Fibroblast of lung (primary cell): ENCODE results near the gene CCDC38. TPM values are rescaled to one million over a fixed set of nuclear protein-coding genes. Genes with fewer than 3 reads are reported as not detected.

Experiments
- DNase-seq, 2 donors: peaks; one replicate each; pipeline versions ENCODE4 v3.0.0 to v3.0.0-alpha.2; 2010; ENCODE audit warnings: low read depth in 2 of 2
- H2AFZ ChIP-seq: 2 replicates; pipeline ENCODE4 v1.5.1; 2012; ENCODE audit warnings: low read length, control low read depth, inconsistent platforms
- H3K27ac ChIP-seq: 2 replicates; pipeline ENCODE4 v1.5.1; 2011; ENCODE audit warnings: low read length, control low read depth; ENCODE audit not compliant: insufficient read depth
- H3K27me3 ChIP-seq: 2 replicates; pipeline ENCODE4 v1.5.1; 2011; ENCODE audit warnings: mild to moderate bottlenecking, low read length; ENCODE audit not compliant: control insufficient read depth, insufficient read depth
- H3K36me3 ChIP-seq: 2 replicates; pipeline ENCODE4 v1.5.1; 2011; ENCODE audit warnings: low read length; ENCODE audit not compliant: control insufficient read depth, insufficient read depth
- H3K4me1 ChIP-seq: 2 replicates; pipeline ENCODE4 v1.5.1; 2011; ENCODE audit warnings: low read length; ENCODE audit not compliant: control insufficient read depth, insufficient read depth; ENCODE audit errors: extremely low read depth
- H3K4me2 ChIP-seq: 2 replicates; pipeline ENCODE4 v1.5.1; 2011; ENCODE audit warnings: low read length, control low read depth; ENCODE audit not compliant: insufficient read depth; ENCODE audit errors: extremely low read depth
- H3K4me3 ChIP-seq, 4 experiments: fragments of 200-600 bp in 1 of 4; sonication (generic) in 1 of 4; replicated peaks in 1 of 4; 2 replicates each; pipeline ENCODE4 v1.5.1; 2011 to 2016; ENCODE audit warnings: low read length in 4 of 4, low read depth in 3 of 4, mild to moderate bottlenecking in 3 of 4, control low read depth in 2 of 4, inconsistent platforms in 1 of 4, mixed read lengths in 1 of 4; ENCODE audit not compliant: insufficient read depth in 1 of 4; ENCODE audit errors: control extremely low read depth in 1 of 4
- H3K79me2 ChIP-seq: 2 replicates; pipeline ENCODE4 v1.5.1; 2012; ENCODE audit warnings: mild to moderate bottlenecking, low read length, inconsistent platforms; ENCODE audit not compliant: control insufficient read depth, insufficient read depth
- H3K9ac ChIP-seq: 2 replicates; pipeline ENCODE4 v1.5.1; 2011; ENCODE audit warnings: mild to moderate bottlenecking, low read length, control low read depth; ENCODE audit not compliant: insufficient read depth
- H3K9me3 ChIP-seq: 2 replicates; pipeline ENCODE4 v1.5.1; 2012; ENCODE audit warnings: low read depth, low read length; ENCODE audit not compliant: control insufficient read depth, insufficient read depth
- H4K20me1 ChIP-seq: 2 replicates; pipeline ENCODE4 v1.5.1; 2011; ENCODE audit warnings: low read length; ENCODE audit not compliant: control insufficient read depth, insufficient read depth; ENCODE audit errors: extremely low read depth
- EZH2 ChIP-seq: IDR thresholded peaks from 2 replicates; pipeline ENCODE4 v1.5.1; 2012; ENCODE audit warnings: low read length, control low read depth, mild to moderate bottlenecking; ENCODE audit errors: missing control alignments
- polyA plus RNA-seq, 2 donors: library from polyadenylated mRNA; depleted of rRNA in 1 of 2; stranded (reverse) in 1 of 2; unstranded in 1 of 2; fragments of >200 nt; gene quantifications; 2 replicates each; pipeline ENCODE4 v1.2.1, GENCODE V29; 2011 to 2012; ENCODE audit warnings: missing spikeins in 1 of 2
- total RNA-seq: library from RNA; depleted of rRNA; stranded (reverse); fragments of >200 nt; gene quantifications from 2 replicates; pipeline ENCODE4 v1.2.1, GENCODE V29; 2014
- TF ChIP-seq, protein P1 (sequence below), 2 donors: IDR thresholded peaks in 1 of 2; conservative IDR thresholded peaks in 1 of 2; 1 replicate in 1 of 2; 2 replicates in 1 of 2; pipeline ENCODE4 v1.5.1; 2011 to 2012; ENCODE audit warnings: low read length in 2 of 2, control low read depth in 1 of 2, inconsistent platforms in 1 of 2, low read depth in 1 of 2, mild to moderate bottlenecking in 1 of 2

CCDC38 gene
- total and polyA plus RNA-seq, 2 donors (not counting 1 experiment from before 2014, with no cell fraction given): 0.05 TPM; not detected in 1

DNA sequence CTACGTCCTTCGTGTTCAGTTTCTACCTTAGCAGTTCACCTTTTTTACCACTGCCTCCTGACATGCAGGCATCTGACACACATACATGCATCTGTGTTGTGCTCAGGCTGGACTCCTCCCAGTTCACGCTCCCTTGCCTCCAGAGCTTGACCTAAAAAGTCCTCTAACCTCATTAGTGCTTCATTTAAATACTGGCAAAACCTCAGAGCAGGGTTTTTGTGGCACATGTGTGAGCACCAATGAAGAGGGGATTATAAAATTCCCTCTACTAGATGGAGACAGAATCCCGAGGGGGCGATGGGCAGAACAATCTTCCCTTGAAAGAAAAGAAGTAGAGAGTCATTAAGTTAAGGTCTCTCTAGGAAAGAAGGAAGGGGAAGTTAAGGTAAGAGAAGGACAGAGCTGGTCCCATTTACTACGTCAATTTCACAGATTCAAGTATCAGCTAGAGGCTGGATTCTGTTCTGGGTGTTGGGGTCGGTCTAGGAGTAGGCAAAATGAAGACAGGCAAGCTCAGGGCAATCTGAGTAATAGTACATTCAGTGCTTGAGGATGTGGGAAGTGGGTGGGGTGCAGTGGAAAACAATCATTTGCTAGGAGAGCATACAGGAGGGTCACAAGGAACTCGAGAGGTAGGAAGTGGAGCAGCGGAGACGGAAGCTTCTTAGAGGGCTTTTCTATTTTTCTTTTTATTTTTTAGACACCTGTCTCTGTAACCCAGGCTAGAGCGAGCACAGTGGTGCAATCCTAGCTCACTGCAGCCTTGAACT lies 46.3 kb upstream of the CCDC38 start:
- Histone ChIP-seq H3K9me3 (no peaks in the 10 kb centered on the region), H3K9ac (no peak overlapping the region), H3K36me3 (no peaks in the 10 kb centered on the region), H3K4me1 (no peaks in the 10 kb centered on the region), H3K27me3 (peaks cover 5% of the 10 kb centered on the region), H3K27ac (no peak overlapping the region), H3K4me3 (no peak overlapping the region), H2AFZ (no peak overlapping the region), H4K20me1 (no peaks in the 10 kb centered on the region), H3K79me2 (no peaks in the 10 kb centered on the region), H3K4me2 (no peak overlapping the region)
- no peak for DNase-seq
- TF ChIP-seq, protein P1, sequence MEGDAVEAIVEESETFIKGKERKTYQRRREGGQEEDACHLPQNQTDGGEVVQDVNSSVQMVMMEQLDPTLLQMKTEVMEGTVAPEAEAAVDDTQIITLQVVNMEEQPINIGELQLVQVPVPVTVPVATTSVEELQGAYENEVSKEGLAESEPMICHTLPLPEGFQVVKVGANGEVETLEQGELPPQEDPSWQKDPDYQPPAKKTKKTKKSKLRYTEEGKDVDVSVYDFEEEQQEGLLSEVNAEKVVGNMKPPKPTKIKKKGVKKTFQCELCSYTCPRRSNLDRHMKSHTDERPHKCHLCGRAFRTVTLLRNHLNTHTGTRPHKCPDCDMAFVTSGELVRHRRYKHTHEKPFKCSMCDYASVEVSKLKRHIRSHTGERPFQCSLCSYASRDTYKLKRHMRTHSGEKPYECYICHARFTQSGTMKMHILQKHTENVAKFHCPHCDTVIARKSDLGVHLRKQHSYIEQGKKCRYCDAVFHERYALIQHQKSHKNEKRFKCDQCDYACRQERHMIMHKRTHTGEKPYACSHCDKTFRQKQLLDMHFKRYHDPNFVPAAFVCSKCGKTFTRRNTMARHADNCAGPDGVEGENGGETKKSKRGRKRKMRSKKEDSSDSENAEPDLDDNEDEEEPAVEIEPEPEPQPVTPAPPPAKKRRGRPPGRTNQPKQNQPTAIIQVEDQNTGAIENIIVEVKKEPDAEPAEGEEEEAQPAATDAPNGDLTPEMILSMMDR (conservative IDR thresholded peaks at IDR 0.05 in 1 of 2, IDR thresholded peaks at IDR 0.05 in 1 of 2; ENCODE audit: low read depth in 1 of 2, low read length in 2 of 2): no peak
- TF ChIP-seq EZH2: no peak

DNA sequence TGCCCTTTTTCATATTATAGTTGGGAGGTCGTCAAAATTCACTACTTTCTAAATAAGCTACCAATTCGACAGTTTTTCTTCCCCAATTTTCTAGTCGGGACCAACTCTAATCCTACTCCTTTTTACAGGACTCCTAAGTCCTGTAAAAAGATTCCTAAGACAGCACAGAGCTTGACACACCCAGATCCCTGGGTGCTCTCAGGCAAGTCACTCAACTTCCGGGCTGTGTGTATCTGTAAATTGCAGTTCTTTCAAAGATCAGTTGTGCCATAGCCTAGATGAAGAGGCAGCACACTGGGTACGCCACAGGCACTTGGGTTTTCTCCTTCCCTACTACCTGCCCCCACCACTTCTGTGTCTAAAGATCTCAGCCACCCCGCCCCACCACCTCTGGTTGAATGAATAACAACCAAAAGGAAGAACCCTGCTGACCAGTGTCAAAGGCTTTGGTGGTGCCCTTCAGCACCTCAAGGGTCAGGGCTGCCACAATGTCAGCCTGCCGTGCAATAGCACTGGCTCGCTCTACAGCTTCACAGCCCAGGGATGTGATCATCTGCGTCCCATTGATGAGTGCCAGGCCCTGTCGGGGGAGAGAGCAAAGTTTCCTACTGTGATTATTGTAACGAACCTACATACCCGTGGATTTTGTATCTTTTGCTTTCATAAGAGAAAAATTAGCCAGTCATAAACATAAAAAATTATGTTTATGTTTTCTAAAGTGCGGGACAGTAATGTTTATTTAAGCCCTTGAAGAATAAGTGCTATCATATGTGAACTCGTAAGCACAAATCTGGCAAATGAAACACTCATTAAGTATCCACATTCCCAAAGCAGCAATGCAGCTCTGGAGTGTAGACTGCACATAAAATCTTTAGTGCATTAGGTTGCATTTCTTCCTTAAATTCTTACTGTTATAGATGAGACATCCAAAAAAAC lies 44.5 kb upstream of the CCDC38 start:
- H3K4me2 ChIP-seq: no peak overlapping the region
- H3K27ac ChIP-seq: no peak overlapping the region
- H3K36me3 ChIP-seq: no peaks in the 10 kb centered on the region
- peaks cover 5% of the 10 kb centered on the region for H3K27me3 ChIP-seq
- H3K9ac ChIP-seq: no peak overlapping the region
- no peaks in the 10 kb centered on the region for H3K79me2 ChIP-seq
- H3K9me3 ChIP-seq: no peaks in the 10 kb centered on the region
- H4K20me1 ChIP-seq: no peaks in the 10 kb centered on the region
- no peak for TF ChIP-seq EZH2
- TF ChIP-seq, protein P1 (conservative IDR thresholded peaks at IDR 0.05 in 1 of 2, IDR thresholded peaks at IDR 0.05 in 1 of 2; ENCODE audit: low read depth in 1 of 2, low read length in 2 of 2): no peak
- no peak overlapping the region for H3K4me3 ChIP-seq
- peak in 1 of 2 donors; percentile 19 for DNase-seq
- no peaks in the 10 kb centered on the region for H3K4me1 ChIP-seq
- H2AFZ ChIP-seq: no peak overlapping the region

DNA sequence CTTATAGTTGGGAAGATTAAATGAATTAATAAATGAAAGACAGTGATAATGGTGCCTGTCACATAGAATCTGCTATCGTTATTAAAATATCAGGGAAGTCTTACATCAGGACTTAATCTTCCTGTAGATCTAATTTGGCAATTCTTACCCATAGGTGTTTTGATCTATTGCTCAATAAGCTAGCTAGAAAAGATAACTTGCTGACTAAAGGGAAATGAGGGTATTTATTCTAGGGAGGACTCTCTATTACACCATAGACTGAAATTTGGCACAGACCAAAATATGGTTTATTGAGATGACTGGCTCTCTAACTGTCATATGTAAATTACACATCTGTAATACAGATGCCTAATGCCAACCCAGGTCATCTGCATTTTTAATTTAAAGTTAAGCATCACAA lies 42.3 kb upstream of the CCDC38 start:
- Histone ChIP-seq H3K4me1 (no peaks in the 10 kb centered on the region), H3K4me3 (no peak overlapping the region), H3K27ac (no peak overlapping the region), H3K36me3 (no peaks in the 10 kb centered on the region), H3K27me3 (peaks cover 5% of the 10 kb centered on the region), H3K9me3 (no peaks in the 10 kb centered on the region), H4K20me1 (no peaks in the 10 kb centered on the region), H3K4me2 (no peak overlapping the region), H3K79me2 (no peaks in the 10 kb centered on the region), H3K9ac (no peak overlapping the region), H2AFZ (no peak overlapping the region)
- TF ChIP-seq EZH2: no peak
- TF ChIP-seq, protein P1 (conservative IDR thresholded peaks at IDR 0.05 in 1 of 2, IDR thresholded peaks at IDR 0.05 in 1 of 2; ENCODE audit: low read depth in 1 of 2, low read length in 2 of 2): no peak
- no peak for DNase-seq
